ENCODE data around the gene HPD. TPM values are rescaled to one million over a fixed set of nuclear protein-coding genes. Genes with fewer than 3 reads are reported as not detected.

HPD gene
- total RNA-seq, 2 experiments from 2014 or later = not detected

DNA sequence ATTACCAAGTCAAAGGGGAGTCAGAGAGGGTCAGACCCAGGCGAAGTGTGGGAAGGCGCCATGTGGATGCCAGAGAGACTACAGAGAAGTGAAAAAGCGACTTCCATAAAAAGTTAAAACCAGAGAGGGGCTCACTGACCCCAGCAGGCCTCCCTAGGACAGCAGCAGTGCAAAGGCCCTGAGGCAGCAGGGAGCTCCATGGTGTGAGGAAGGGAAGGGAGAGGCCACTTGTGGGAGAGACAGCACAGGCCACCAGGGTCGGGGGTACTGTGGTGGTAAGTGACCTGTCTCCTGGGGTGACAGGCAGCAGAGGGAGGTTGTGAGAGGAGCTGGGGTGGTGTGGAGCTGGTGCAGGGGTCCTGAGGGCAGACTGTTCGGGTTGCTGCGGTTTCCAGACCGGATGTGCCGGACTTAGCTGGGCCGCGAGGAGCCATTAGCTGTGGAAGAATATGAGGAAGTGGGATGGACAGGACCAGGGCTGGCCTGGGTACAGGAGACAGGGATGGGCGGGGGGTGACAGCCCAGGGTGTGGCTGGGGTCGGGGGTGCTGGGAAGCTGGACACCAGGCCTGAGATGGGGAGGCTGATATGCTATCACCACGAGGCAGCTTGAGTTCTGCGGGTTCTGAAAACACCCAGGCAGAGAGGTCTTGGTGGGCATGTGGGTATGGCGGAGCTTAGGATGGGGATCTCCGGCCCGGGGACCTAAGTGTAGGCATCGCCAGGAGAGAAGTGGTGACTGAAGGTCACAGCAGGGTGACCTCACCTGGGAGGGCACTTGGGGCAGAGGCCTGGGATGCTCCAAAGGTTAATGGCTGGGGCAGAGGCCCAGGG is 32.1 kb downstream of the HPD start:
- H3K27ac ChIP-seq (ENCODE audit: low read depth, low read length, poor library complexity, severe bottlenecking) = no peak overlapping the region
- H3K9me3 ChIP-seq (ENCODE audit: low read length) = no peaks in the 10 kb centered on the region
- H3K79me2 ChIP-seq (ENCODE audit: insufficient read depth, low read depth, low read length) = no peaks in the 10 kb centered on the region
- H3K4me3 ChIP-seq (ENCODE audit: low read depth, low read length, poor library complexity, severe bottlenecking) = no peak overlapping the region
- H3K4me2 ChIP-seq (ENCODE audit: low read length) = no peak overlapping the region
- H2AFZ ChIP-seq (ENCODE audit: low read length) = no peak overlapping the region
- H3K4me1 ChIP-seq (ENCODE audit: insufficient read depth, low read length, poor library complexity, severe bottlenecking) = no peaks in the 10 kb centered on the region
- no peak for TF ChIP-seq EZH2phosphoT487 (IDR thresholded peaks at IDR 0.05; ENCODE audit: borderline replicate concordance, low read depth, low read length)
- TF ChIP-seq, protein P1, sequence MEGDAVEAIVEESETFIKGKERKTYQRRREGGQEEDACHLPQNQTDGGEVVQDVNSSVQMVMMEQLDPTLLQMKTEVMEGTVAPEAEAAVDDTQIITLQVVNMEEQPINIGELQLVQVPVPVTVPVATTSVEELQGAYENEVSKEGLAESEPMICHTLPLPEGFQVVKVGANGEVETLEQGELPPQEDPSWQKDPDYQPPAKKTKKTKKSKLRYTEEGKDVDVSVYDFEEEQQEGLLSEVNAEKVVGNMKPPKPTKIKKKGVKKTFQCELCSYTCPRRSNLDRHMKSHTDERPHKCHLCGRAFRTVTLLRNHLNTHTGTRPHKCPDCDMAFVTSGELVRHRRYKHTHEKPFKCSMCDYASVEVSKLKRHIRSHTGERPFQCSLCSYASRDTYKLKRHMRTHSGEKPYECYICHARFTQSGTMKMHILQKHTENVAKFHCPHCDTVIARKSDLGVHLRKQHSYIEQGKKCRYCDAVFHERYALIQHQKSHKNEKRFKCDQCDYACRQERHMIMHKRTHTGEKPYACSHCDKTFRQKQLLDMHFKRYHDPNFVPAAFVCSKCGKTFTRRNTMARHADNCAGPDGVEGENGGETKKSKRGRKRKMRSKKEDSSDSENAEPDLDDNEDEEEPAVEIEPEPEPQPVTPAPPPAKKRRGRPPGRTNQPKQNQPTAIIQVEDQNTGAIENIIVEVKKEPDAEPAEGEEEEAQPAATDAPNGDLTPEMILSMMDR (conservative IDR thresholded peaks at IDR 0.05; ENCODE audit: low read length) = no peak
- DNase-seq (ENCODE audit: low spot score) = no peak
- POLR2A ChIA-PET = no interaction called here
- BruUV-seq (replicated peaks) = no TSS peak
- CTCF ChIA-PET (ENCODE audit: unreplicated experiment) = no interaction called here
- H3K36me3 ChIP-seq (ENCODE audit: insufficient read depth, low read length) = peaks cover 75% of the 10 kb centered on the region; the same call in 1 of the 2 replicates
- intact Hi-C loops (cut with micrococcal nuclease; ENCODE audit: unreplicated experiment) = no loop called here
- H3K9me2 ChIP-seq (ENCODE audit: insufficient read depth, low read length) = no peaks in the 10 kb centered on the region
- H4K20me1 ChIP-seq (ENCODE audit: insufficient read depth, low read length) = no peaks in the 10 kb centered on the region; the same call in 1 of the 2 replicates

DNA sequence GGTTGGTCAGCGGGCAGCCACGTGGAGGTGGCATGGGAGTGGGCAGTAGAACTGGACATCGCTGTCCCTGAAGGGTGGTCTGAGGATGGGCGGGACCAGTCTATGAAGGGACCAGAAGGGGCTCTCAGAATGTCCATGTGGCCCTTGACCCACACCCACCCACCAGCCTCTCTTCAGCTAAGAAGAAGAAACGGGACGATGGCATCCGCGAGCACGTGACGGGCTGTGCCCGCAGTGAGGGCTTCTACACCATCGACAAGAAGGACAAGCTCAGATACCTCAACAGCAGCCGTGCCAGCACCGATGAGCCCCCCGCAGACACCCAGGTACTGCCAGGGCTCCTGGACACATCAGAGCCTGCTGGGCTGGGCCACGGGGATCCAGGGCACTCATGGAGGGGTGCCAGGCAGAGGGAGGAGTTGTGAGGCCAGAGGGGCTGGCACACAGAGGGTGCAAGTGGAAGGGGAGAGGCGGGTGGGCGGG is 33.6 kb downstream of the HPD start:
- ChIA-PET POLR2A (interaction anchor here (0.7 kb wide), 1 partner anchor 43 kb away, joined by 3 read pairs; no protein-coding TSS in a partner anchor), CTCF (ENCODE audit: unreplicated experiment) (no interaction called here)
- H3K36me3 ChIP-seq (ENCODE audit: insufficient read depth, low read length) = peaks cover 73% of the 10 kb centered on the region; the same call in 1 of the 2 replicates

More for the DNA sequence above, 33.6 kb downstream of the HPD start:
- Histone ChIP-seq H4K20me1 (ENCODE audit: insufficient read depth, low read length) (no peaks in the 10 kb centered on the region; the same call in 1 of the 2 replicates), H3K79me2 (ENCODE audit: insufficient read depth, low read depth, low read length) (no peaks in the 10 kb centered on the region), H3K9me2 (ENCODE audit: insufficient read depth, low read length) (no peaks in the 10 kb centered on the region), H3K4me2 (ENCODE audit: low read length) (no peak overlapping the region), H3K4me1 (ENCODE audit: insufficient read depth, low read length, poor library complexity, severe bottlenecking) (no peaks in the 10 kb centered on the region), H3K4me3 (ENCODE audit: low read depth, low read length, poor library complexity, severe bottlenecking) (no peak overlapping the region), H3K9me3 (ENCODE audit: low read length) (no peaks in the 10 kb centered on the region), H2AFZ (ENCODE audit: low read length) (no peak overlapping the region), H3K27ac (ENCODE audit: low read depth, low read length, poor library complexity, severe bottlenecking) (no peak overlapping the region)
- TF ChIP-seq, protein P1 (conservative IDR thresholded peaks at IDR 0.05; ENCODE audit: low read length) = no peak
- no peak for TF ChIP-seq EZH2phosphoT487 (IDR thresholded peaks at IDR 0.05; ENCODE audit: borderline replicate concordance, low read depth, low read length)
- intact Hi-C loops (cut with micrococcal nuclease; ENCODE audit: unreplicated experiment) = no loop called here
- BruUV-seq (replicated peaks) = no TSS peak
- DNase-seq (ENCODE audit: low spot score) = no peak
